Measurements from ENCODE around the gene COX5A. TPM values are rescaled to one million over a fixed set of nuclear protein-coding genes. Genes with fewer than 3 reads are reported as not detected.

The COX5A gene
- total and polyA plus RNA-seq, 10 donors: 83.2 to 247 (median 114) TPM

DNA sequence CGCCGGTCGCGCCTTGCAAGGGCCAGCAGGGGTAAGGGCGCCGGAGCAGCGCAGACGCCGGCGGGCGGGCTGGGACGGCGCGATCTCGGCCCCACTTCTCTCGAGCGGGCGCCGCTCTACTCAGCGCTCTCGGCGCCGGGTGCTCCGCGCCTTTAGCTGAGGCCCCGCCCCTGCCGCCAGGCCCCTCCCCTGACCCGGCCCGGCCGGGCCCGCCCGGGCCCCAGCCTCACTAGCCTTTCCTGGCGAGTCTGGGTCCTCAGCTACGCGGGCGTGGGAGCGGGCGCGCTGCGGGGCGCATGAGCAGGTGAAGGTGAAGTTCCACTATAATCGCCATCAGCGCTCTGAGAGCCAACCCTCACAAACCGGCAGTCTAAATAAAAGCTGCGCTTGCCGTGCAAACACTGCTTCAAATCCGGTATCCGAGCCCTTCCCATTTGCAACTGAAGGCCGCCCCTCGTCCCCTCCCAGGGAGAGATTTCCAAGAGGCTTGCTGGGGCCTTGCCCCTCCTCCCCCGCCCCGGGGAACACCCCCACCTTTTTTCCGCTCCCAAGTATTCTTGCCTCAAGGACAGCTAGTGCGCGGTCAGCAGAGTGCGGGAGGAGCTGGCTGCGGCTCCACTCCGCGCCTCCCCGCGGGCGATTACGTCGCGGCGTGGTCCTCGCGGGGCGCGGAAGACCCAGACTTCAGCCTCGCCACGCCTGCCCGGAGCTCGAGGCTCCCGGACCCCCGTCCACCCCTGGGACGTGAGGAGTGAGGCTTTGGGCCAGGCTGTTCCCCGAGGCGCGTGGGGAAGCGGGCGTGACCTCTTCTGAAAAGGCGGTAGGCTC, 19.0 kb upstream of the COX5A start, which contains the start of gene RPP25:
Gene RPP25 (minus strand): TSS at position 125 of the 828 bp plus-strand sequence. CDS start 189 bp downstream, outside the sequence.
- Histone ChIP-seq H3K27me3 (replicated peaks in 1 of 7) (peaks cover 7 to 63% (median 28%) of the 10 kb centered on the region in 7 donors), H3K4me1 (peaks cover 32 to 67% (median 56%) of the 10 kb centered on the region in 6 donors), H3K4me3 (peak within 1 kb of the TSS; percentile 33 to 89 (median 74)), H3K9me3 (no peaks in the 10 kb centered on the region), H3K36me3 (no peaks in the 10 kb centered on the region), H3K27ac (peak within 1 kb of the TSS in 7 of 8 donors; percentile 70 to 85 (median 81))
- DNase-seq: peak; percentile 93
- TF ChIP-seq POLR2AphosphoS5 (IDR thresholded peaks at IDR 0.05) (peak; percentile 32 to 77 (median 68)), POLR2A (IDR thresholded peaks at IDR 0.05) (no peak)
- TF ChIP-seq, protein P1, sequence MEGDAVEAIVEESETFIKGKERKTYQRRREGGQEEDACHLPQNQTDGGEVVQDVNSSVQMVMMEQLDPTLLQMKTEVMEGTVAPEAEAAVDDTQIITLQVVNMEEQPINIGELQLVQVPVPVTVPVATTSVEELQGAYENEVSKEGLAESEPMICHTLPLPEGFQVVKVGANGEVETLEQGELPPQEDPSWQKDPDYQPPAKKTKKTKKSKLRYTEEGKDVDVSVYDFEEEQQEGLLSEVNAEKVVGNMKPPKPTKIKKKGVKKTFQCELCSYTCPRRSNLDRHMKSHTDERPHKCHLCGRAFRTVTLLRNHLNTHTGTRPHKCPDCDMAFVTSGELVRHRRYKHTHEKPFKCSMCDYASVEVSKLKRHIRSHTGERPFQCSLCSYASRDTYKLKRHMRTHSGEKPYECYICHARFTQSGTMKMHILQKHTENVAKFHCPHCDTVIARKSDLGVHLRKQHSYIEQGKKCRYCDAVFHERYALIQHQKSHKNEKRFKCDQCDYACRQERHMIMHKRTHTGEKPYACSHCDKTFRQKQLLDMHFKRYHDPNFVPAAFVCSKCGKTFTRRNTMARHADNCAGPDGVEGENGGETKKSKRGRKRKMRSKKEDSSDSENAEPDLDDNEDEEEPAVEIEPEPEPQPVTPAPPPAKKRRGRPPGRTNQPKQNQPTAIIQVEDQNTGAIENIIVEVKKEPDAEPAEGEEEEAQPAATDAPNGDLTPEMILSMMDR (IDR thresholded peaks at IDR 0.05 in 8 of 11, conservative IDR thresholded peaks at IDR 0.05 in 3 of 11): no peak
- intact Hi-C loops (cut with DNase I; ENCODE audit: low total_unique reads): no loop called here
- 0 to 1% (median 1%) methylated on average over 33 to 83 of the region's 83 CpGs for WGBS, 5 donors

DNA sequence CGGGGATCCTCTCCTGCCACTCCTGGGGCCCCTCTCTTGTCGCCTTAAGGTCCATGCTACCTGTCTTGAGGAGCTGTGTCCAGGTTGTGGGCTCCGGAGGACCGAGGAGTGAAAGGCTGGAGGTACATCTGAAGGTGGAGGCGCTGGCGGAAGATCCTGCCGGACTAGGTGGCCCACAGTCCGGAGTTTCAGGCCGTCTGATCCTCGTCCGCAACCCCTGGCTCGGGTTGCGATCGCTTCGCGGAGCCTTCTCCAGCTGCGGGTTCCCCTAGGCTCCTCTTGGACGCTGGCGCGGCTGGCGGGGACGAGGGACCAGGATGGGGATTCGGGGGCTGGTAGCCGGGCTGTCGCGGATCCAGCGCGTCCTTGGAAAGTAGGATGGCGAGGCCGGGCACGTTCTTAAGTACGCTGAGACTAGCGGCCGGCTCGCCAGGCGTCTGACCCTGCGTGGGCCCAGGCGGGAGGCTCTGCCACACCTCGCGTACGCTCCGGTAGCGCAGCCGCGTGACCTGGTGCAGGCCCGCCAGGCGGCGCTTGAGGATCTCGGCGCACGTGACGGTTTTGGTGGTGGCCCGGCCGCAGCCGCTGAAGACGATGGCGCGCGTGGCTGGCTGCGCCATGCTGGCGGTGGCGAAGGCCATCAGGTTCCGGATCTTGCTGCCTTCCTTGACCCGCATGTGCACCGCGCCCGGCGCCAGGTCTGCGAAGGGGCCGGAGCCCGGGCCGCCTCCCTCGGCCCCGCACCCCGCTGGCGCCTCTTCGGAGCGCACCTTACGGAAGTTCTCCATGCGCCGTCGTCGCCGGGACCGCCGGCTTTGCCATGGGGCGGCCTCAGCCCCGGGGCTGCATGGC, 18.1 kb upstream of the COX5A start:
- TF ChIP-seq POLR2A (IDR thresholded peaks at IDR 0.05) (no peak), POLR2AphosphoS5 (IDR thresholded peaks at IDR 0.05) (peak in 2 of 3 donors; percentile 67 to 78)
- TF ChIP-seq, protein P1 (IDR thresholded peaks at IDR 0.05 in 8 of 11, conservative IDR thresholded peaks at IDR 0.05 in 3 of 11): peak in 8 of 11 experiments; percentile 25 to 63 (median 59)
- Histone ChIP-seq H3K4me3 (peak overlapping the region; percentile 33 to 89 (median 74)), H3K27ac (peak overlapping the region in 7 of 8 donors; percentile 70 to 85 (median 81)), H3K9me3 (no peaks in the 10 kb centered on the region), H3K36me3 (no peaks in the 10 kb centered on the region), H3K27me3 (replicated peaks in 1 of 7) (peaks cover 7 to 63% (median 28%) of the 10 kb centered on the region in 7 donors), H3K4me1 (peaks cover 32 to 67% (median 56%) of the 10 kb centered on the region in 6 donors)
- peak; percentile 92 for DNase-seq
- 17 to 49% (median 21%) methylated on average over 33 to 88 of the region's 88 CpGs for WGBS, 5 donors
- intact Hi-C loops (cut with DNase I; ENCODE audit: low total_unique reads): no loop called here

DNA sequence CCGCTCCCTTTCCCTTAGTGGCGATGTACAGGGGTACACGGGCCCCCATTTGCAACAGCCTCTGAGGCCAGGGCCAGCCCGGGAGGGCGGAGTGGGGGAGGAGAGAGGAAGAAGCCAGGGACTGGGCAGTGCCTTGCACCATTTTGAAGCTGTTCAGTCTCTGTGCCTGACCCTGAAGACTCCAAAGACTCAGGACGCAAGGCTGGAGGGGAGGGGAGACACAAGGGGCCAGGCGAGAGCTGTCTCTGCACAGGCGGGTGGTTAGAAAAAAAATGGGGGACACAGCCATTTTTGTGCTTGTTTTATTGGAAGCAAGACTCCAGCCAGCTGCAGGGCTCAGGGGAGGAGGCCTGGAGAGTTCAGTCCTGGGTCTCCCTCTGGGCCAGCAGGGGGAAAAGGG, 17.1 kb upstream of the COX5A start:
- Histone ChIP-seq H3K4me1 (peaks cover 32 to 69% (median 59%) of the 10 kb centered on the region in 6 donors), H3K4me3 (peak overlapping the region in 7 of 8 donors; percentile 5 to 89 (median 77)), H3K36me3 (no peaks in the 10 kb centered on the region), H3K27me3 (replicated peaks in 1 of 7) (peaks cover 7 to 57% (median 28%) of the 10 kb centered on the region in 7 donors), H3K9me3 (no peaks in the 10 kb centered on the region), H3K27ac (peak overlapping the region in 5 of 8 donors; percentile 31 to 85 (median 84))
- intact Hi-C loops (cut with DNase I; ENCODE audit: low total_unique reads): no loop called here
- TF ChIP-seq POLR2AphosphoS5 (IDR thresholded peaks at IDR 0.05) (peak in 1 of 3 donors; percentile 59), POLR2A (IDR thresholded peaks at IDR 0.05) (no peak)
- TF ChIP-seq, protein P1 (IDR thresholded peaks at IDR 0.05 in 8 of 11, conservative IDR thresholded peaks at IDR 0.05 in 3 of 11): no peak
- DNase-seq: peak; percentile 73
- WGBS, 5 donors: 65 to 73% (median 69%) methylated on average over 8 of the region's 8 CpGs

Data from spleen (tissue), 11 donors.